ENCODE data around the gene OSBPL9.

Gene OSBPL9

DNA sequence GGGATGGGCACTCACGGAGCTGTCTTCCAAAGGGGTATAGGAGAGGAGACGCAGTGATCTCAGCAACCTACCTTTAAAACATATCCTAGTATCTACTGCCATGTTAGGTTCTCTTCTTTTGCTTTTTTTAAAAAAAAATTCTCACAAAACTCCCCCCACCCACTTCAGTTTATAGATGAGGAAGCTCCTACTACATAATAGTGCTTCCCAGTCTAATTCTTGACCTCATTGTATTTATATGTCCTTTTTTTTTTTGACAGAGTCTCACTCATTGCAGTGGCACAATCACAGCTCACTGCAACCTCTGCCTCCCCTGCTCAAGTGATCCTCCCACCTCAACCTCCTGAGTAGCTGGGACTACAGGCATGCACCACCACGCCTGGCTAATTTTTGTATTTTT, 99.9 kb downstream of the OSBPL9 start:
- no peak for TF ChIP-seq SCRT2 (tag by site-specific recombination; IDR thresholded peaks at IDR 0.05)
- TF ChIP-seq ZNF571 (tag by site-specific recombination; IDR thresholded peaks at IDR 0.05), result no peak
- TF ChIP-seq ZBTB1 (tag by site-specific recombination; IDR thresholded peaks at IDR 0.05), result no peak
- Histone ChIP-seq H3K27ac (ENCODE audit: extremely low read depth, low read depth, low read length) (no peak overlapping the region), H3K4me3 (ENCODE audit: low read depth, low read length) (no peak overlapping the region), H3K36me3 (ENCODE audit: control insufficient read depth in 2 of 2, insufficient read depth in 1 of 2, low read length in 2 of 2) (peaks cover 0 to 3% of the 10 kb centered on the region in 2 experiments; a peak in 1 of 3 replicates), H3K4me1 (ENCODE audit: control insufficient read depth, insufficient read depth, low read length) (no peaks in the 10 kb centered on the region), H3K9me3 (ENCODE audit: control insufficient read depth, insufficient read depth, low read depth, low read length) (no peaks in the 10 kb centered on the region)
- ChIA-PET POLR2A (no interaction called here), CTCF (no interaction called here)

DNA sequence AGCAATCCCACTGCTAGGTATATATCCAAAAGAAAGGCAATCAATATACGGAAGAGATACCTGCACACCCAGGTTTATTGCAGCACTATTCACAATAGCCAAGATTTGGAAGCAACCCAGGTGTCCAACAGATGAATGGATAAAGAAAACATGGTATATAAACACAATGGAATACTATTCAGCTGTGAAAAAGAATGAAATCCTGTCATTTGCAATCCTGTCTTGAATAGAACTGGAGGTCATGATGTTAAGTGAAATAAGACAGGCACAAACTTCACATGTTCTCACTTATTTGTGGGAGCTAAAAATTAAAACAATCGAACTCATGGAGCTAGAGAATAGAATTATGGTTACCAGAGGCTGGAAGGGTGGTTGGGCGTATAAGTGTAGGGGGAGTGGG, 101.0 kb downstream of the OSBPL9 start:
- CTCF ChIA-PET, result no interaction called here
- POLR2A ChIA-PET, result no interaction called here
- no peaks in the 10 kb centered on the region for H3K4me1 ChIP-seq (ENCODE audit: control insufficient read depth, insufficient read depth, low read length)

DNA sequence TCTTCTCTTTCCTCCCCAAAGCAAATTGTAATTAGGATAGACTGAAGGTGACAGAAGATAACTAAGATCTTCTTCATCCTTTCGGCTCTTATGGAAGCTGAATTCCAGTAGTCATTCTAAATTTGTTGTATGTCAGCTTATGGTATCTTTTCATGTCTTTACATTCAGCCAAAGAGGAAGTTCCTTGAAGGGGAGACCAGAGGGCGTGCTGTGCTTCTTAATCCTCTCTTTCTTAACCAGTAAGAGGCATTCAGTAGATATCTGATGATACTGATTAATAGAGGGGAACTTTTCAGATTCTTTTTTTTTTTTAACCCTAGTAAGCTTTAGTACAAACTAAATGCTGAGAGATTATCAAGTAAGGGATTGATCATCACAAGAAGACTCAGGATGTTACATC, 102.3 kb downstream of the OSBPL9 start:
- H3K27ac ChIP-seq (ENCODE audit: extremely low read depth, low read depth, low read length), result no peak overlapping the region
- H3K4me3 ChIP-seq (ENCODE audit: low read depth, low read length), result no peak overlapping the region
- ChIA-PET CTCF (no interaction called here), POLR2A (no interaction called here)
- H3K4me1 ChIP-seq (ENCODE audit: control insufficient read depth, insufficient read depth, low read length), result no peaks in the 10 kb centered on the region
- H3K36me3 ChIP-seq (ENCODE audit: control insufficient read depth in 2 of 2, insufficient read depth in 1 of 2, low read length in 2 of 2), result peaks cover 0 to 3% of the 10 kb centered on the region in 2 experiments; a peak in 1 of 3 replicates
- H3K9me3 ChIP-seq (ENCODE audit: control insufficient read depth, insufficient read depth, low read depth, low read length), result no peaks in the 10 kb centered on the region
- TF ChIP-seq ZNF707 (tag by site-specific recombination; IDR thresholded peaks at IDR 0.05), result no peak

More for the DNA sequence above, 101.0 kb downstream of the OSBPL9 start:
- no peak overlapping the region for H3K27ac ChIP-seq (ENCODE audit: extremely low read depth, low read depth, low read length)
- H3K4me3 ChIP-seq (ENCODE audit: low read depth, low read length), result no peak overlapping the region
- no peaks in the 10 kb centered on the region for H3K9me3 ChIP-seq (ENCODE audit: control insufficient read depth, insufficient read depth, low read depth, low read length)
- TF ChIP-seq ZNF707 (tag by site-specific recombination; IDR thresholded peaks at IDR 0.05) (no peak), ZNF768 (tag by site-specific recombination; IDR thresholded peaks at IDR 0.05) (no peak), ZNF175 (tag by site-specific recombination; IDR thresholded peaks at IDR 0.05) (no peak), ZNF777 (tag by site-specific recombination; IDR thresholded peaks at IDR 0.05; ENCODE audit: borderline replicate concordance) (no peak), SETDB1 (IDR thresholded peaks at IDR 0.05; ENCODE audit: insufficient read length, low read length) (no peak), ZNF138 (tag by site-specific recombination; IDR thresholded peaks at IDR 0.05; ENCODE audit: borderline replicate concordance) (no peak), MZF1 (tag by site-specific recombination; IDR thresholded peaks at IDR 0.05; ENCODE audit: borderline replicate concordance) (0 out of 2 replicates have a peak, but pooled peaks have one; percentile 24), ZNF146 (tag by site-specific recombination; IDR thresholded peaks at IDR 0.05) (peak; percentile 80), ZNF830 (tag by site-specific recombination; IDR thresholded peaks at IDR 0.05; ENCODE audit: low read depth) (no peak)
- peaks cover 0 to 3% of the 10 kb centered on the region in 2 experiments; a peak in 1 of 3 replicates for H3K36me3 ChIP-seq (ENCODE audit: control insufficient read depth in 2 of 2, insufficient read depth in 1 of 2, low read length in 2 of 2)

DNA sequence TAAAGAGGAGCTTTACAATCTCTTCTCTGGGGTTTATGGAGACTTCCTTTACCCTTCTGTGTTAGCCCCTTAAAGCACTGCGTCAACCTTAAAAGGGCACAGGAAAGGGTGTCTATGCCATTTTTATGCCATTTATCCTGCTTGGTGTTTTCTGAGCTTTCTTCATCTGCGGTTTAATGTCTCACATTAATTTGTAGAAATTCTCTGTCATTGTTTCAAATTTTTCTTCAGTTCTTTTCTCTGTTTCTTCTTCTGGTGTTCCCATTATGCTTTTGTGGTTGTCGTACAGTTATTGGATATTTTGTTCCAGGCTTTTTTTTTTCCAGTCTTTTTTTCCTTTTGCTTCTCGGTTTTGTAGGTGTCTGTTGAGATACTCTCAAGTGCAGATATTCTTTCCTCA, 107.9 kb downstream of the OSBPL9 start:
- Histone ChIP-seq H3K4me1 (ENCODE audit: control insufficient read depth, insufficient read depth, low read length) (peaks cover 7% of the 10 kb centered on the region; the same call in 1 of the 2 replicates), H3K27ac (ENCODE audit: extremely low read depth, low read depth, low read length) (no peak overlapping the region), H3K36me3 (ENCODE audit: control insufficient read depth in 2 of 2, insufficient read depth in 1 of 2, low read length in 2 of 2) (peaks cover 0 to 3% of the 10 kb centered on the region in 2 experiments; a peak in 1 of 3 replicates), H3K4me3 (ENCODE audit: low read depth, low read length) (no peak overlapping the region), H3K9me3 (ENCODE audit: control insufficient read depth, insufficient read depth, low read depth, low read length) (no peaks in the 10 kb centered on the region)
- TF ChIP-seq ZNF558 (tag by site-specific recombination; IDR thresholded peaks at IDR 0.05) (peak; percentile 99), OSR2 (tag by site-specific recombination; IDR thresholded peaks at IDR 0.05) (no peak)
- ChIA-PET CTCF (interaction anchor here (0.6 to 1.6 kb wide), 3 partner anchors 43 to 94 kb away, joined by 3 to 4 read pairs (median 3); no protein-coding TSS in a partner anchor), POLR2A (interaction anchor here (0.7 to 1.7 kb wide), 2 partner anchors 76 to 332 kb away, joined by 4 read pairs; no protein-coding TSS in a partner anchor)

DNA sequence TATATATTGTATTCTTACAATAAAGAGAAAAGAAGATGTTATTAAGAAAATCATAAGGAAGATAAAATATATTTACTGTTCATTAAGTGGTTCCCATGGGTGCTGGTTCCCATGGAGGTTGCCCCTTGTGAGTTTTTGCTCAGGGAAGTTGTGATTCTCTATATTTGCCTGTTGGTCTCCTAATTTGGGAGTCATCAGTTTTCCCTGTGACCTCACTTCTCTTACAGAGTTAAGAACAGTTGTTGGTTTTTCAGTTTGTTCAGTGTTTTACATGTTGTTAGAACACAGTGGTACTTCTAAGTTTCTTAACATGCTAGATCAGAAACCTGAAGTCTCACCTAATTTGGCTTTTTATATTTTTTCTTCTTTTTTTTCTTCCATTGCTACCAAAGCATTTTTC, 109.2 kb downstream of the OSBPL9 start:
- H3K9me3 ChIP-seq (ENCODE audit: control insufficient read depth, insufficient read depth, low read depth, low read length), result no peaks in the 10 kb centered on the region
- no peak for TF ChIP-seq ZNF354C (tag by site-specific recombination; IDR thresholded peaks at IDR 0.05; ENCODE audit: borderline replicate concordance, low read depth)
- no peak for TF ChIP-seq ZNF394 (tag by site-specific recombination; IDR thresholded peaks at IDR 0.05; ENCODE audit: borderline replicate concordance)
- TF ChIP-seq ZIC2 (tag by site-specific recombination; IDR thresholded peaks at IDR 0.05), result 0 out of 2 replicates have a peak, but pooled peaks have one; percentile 0
- TF ChIP-seq ZNF677 (tag by site-specific recombination; IDR thresholded peaks at IDR 0.05), result 0 out of 2 replicates have a peak, but pooled peaks have one; percentile 18
- peak; percentile 32; the same call in 1 of the 2 replicates for TF ChIP-seq ZNF629 (tag by site-specific recombination; IDR thresholded peaks at IDR 0.05)
- TF ChIP-seq ZNF2 (tag by site-specific recombination; IDR thresholded peaks at IDR 0.05), result no peak
- ChIA-PET CTCF (interaction anchor here (0.6 to 0.7 kb wide), 2 partner anchors 10 to 12 kb away, joined by 3 to 4 read pairs; no protein-coding TSS in a partner anchor), POLR2A (no interaction called here)
- H3K4me3 ChIP-seq (ENCODE audit: low read depth, low read length), result no peak overlapping the region
- H3K27ac ChIP-seq (ENCODE audit: extremely low read depth, low read depth, low read length), result no peak overlapping the region
- H3K36me3 ChIP-seq (ENCODE audit: control insufficient read depth in 2 of 2, insufficient read depth in 1 of 2, low read length in 2 of 2), result no peaks in the 10 kb centered on the region
- H3K4me1 ChIP-seq (ENCODE audit: control insufficient read depth, insufficient read depth, low read length), result peaks cover 7% of the 10 kb centered on the region; the same call in 1 of the 2 replicates

All from HEK293 (cell line).